ENCODE measurements around the gene PPP1R7.

The PPP1R7 gene

DNA sequence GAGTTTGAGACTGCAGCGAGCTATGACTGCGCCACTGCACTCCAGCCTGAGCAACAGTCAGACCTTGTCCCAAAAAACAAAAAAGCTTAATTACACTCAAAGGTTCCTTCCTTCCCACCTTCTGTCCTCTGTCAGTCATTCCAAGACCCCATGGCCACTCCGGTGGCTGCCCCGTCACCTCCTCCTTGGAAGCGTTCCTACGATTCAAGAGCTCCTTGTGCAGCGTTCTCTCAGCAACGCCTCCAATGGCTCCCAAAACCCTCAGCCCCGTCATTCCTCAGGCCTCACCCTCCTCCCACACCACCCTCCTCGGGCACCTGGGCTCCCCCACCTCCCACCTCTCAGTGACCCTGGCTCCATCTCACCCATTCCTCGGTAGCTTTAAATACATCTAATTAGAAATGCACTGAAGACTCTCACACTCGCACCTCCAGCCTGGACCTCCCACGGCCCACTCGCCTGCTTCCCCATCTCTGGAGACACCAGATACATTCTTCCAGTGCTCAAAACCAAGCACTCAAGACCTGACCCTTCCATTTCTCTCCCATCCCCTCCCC lies 9.0 kb upstream of the PPP1R7 start:
- no peak for DNase-seq

DNA sequence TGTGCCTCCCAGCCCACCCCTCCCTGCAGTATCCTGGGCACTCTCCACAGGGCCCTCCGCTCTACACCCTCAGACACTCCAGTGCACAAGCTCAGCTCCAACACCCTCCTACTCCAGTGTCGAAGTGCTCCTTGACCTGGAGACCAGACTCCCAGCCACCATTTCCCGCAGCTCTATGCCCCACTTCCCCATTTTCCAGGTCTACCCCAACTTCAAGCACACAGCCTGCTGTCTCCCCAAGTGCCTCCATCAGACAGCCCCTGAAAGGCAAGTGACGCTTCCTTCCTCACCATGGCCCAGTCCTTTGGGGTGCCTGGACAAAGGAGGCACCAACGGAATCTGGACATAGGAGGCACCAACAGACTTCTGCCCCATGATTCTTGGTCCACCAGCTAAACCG lies 8.2 kb upstream of the PPP1R7 start:
- no peak for DNase-seq

DNA sequence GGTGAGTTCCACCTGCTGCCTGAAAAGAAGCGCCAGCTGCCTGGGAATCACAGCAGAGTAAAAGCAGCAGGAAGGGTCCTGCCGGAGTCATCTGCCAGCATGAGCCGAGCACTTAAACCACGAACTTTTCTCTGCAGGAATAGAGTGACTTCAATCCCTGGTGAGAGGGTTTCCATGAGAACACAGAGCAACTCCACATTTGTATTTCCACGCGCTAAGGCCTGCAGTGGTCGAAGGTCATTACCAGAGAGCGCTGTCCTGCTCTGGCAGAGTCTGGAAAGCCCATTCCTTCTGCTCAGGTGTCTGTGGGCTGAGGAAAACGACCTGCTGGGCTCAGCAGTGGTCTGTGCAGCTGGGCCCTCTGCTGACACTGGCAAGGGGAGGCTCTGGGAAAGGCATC lies 7.7 kb upstream of the PPP1R7 start:
- no peak for DNase-seq

DNA sequence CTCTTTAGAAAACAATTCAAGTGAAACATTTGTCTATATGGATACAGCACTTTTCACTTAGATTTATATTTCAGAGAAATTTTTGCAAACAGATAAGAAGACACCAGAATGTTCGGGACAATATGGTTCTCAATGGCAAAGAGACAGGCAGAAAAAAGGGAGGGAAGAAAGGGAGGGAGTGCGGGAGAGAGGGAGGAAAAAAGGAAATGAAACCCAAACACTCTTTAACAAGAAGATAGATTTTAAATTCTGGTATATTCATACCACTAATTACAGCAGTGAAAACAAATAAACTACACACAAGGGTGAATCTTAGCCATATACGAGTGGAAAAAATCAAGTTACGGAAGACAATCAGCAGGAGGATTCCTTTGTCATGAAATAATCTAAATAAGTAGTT lies 4.0 kb upstream of the PPP1R7 start:
- DNase-seq = no peak

DNA sequence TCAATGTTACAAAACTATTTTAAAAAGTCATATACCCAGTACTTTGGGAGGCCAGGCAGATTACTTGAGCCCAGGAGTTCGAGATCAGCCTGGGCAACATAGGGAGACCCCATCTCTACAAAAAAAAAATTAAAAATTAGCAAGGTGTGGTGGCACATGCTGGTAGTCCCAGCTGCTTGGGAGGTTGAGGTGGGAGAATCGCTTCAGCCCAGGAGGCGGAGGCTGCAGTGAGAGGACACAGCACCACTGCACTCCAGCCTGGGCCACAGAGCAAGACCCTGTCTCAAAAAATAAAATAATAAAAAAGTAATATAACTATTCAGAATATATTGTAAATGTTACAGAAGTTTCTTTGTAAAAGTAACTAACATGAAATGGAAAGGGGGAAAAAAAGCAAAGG lies 2.9 kb upstream of the PPP1R7 start:
- no peak for DNase-seq

DNA sequence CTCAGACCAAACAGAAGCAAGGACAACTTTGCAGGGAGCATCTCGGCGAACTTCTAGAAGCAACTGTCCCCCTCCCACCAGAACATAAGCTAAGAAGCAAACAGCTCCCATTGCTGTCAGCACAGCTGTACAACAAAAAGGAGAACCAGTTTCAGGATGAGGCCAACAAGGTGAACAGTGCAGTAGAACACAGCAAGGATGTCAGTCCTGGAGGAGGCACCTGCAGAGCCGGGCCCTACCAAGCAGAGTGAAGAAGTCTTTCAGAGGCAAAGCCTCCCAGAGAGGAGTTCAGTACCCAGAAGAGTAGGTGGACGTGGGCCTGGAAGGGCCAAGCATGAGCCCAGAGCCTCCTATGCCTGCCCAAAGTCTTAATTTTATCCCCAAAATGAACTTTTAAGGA lies 2.0 kb upstream of the PPP1R7 start:
- no peak for DNase-seq

DNA sequence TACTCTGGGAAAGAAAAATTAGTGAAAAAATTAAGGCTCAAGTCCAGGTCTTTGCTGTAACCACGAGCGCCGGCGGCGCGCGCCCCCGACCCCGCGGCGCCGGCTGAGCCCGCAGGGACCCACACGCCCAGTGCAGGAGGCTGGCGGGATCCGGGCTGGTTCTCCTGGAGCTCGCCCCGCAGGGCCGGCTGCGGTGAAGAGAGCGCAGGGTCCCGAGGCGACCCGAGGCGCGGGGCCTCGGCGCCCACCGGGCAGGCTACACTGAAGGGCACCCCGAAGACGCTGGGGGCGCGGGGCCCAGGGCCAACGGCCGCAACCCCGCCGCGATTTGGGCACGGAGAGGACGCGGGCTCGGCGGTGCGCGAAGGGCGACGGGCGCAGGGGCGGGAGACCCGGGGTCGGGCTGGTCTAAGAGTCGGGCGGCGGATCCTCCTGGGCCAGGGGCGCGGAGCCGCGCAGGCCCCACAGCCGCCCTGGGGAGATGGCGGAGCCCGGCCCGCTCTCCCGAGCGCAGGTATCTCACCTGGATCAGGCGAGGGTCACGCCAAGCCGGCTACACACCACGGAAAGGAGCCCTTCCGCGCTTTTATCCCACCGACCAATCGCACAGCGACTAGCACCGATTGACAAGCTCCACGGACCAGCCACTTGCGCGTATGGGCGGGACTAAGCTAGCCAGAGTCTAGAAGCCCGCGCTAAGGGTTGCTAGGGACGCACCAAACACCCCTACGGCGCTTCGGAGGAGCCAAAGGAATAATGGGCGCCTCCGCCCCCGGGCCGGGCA lies 1.2 kb upstream of the PPP1R7 start, which contains the start of gene PASK:
Gene PASK (minus strand): TSS at position 582 of the 784 bp plus-strand sequence. CDS start 6,440 bp downstream, outside the sequence.
- peak; percentile 85 for DNase-seq

DNA sequence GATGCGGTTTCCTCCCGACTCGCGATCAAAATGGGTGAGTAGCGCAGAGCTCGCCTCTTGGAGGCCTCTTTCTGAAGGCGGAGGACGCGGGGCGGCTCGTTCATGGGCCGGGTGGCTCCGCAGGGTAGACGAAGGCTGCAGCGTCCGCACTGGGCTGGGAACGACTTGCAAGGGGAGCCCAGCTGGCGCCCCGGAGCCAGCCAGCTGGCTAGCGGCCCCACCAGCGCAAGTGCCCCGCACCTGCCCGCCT lies 667 bp upstream of the PPP1R7 start:
- no peak for DNase-seq

DNA sequence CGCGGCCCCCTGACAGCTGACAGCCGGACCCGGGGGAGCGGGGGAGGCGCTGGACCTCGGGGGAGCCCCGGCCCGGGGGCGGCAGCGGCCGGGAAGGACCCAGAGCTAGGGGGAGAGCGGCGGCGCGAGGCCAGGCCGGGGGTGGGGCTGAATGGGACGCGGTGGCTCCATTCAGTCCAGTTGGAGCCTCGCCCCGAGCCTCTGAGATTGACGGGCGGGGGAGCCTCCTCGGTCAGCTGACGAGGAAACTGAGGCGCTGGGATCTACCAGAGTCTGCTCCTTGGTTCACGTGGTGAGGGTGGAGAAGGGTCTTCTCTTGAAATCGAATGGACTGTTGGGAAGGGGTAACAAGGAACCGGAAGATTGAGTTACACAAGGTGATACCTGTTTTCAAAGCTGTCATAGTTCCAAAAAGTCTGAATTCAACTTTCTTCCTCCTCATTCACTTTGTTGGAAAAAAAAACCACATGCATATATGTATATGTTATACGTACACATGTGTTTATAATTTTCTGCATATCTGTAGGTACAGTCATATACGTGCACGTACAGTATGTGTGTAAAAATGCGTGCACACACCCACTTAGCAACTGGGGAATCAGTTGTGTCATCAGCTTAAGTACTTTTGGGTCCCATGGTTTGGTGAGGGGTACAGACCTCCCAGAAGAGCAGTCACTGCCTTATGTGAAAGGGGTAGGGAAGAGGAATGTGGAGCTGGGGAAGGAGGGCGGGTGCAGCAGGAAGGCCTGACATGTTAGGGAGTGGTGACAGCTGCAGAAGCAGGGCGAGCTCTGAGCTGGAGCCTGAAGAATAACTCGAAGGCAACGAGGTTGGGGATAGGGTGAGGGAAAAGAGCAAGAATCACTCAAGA lies 628 bp downstream of the PPP1R7 start:
- no peak for DNase-seq

DNA sequence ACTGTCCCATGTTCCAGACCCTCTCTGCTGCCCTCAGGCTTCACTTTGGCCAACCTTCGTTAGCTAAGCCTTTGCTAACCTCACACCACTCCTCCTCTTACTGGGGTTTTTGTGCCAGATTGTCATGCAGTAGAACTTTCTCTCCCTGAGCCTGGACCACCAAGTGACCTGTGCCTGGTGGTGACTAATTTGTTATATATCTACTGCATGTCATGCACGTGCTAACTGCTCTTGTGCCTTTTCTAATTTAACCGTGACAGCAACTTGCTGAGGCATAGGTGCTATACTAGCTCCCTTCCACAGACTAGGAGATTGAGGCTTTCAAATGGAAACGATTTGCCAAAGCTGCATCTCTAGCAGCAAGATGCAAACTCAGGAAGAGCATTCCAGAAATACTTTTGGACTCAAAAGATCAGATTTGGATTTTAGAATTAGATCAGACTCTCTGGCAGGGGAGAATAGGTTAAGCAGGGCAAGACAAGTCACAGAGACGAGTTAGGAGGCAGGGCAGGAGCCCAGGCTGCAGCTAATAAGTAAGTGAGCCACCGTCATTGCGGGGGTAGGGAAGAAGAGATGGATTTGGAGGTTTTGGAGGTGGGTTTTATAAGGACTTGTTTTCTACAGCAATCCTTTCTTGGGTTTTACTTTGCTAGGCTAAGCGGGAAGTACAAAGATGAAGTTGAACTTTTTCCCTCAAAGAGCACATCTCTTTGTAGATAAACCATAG lies 1.8 kb downstream of the PPP1R7 start:
- DNase-seq = no peak

DNA sequence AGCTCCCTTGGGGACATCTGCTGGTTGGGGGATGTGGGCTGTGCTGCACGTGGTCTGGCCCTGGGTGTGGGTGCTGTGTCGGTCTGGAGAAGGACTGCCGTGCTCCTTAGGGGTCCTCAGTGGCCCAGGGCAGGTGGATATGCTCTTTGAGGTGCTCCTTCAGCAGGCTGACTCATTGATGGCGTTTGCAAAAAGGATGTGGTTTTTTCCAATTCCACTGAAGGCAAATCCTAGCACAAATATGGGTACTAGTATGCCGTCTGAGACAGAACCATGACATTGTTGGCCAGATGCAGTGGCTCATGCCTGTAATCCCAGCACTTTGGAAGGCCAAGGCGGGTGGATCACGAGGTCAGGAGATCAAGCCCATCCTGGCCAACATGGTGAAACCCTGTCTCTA lies 3.3 kb downstream of the PPP1R7 start:
- DNase-seq = no peak

DNA sequence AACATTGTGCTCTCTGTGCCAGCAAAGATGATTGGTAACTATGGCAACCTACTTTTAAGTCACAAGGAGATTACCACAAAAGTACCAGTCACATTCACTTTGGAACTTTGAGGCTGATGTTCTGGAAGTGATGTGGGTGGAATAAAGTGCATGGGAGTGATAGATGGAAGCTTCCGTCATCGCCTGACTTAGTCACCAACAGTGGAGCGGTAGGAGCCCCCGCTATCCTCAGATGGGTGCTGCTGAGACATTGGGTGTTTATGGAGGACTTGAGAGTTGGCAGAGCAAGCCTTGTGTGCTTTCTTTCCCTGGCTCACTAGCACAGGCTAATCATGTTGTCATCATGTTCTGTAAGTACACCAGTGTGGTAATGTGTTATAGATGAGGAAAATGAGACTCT lies 4.6 kb downstream of the PPP1R7 start:
- DNase-seq = no peak

DNA sequence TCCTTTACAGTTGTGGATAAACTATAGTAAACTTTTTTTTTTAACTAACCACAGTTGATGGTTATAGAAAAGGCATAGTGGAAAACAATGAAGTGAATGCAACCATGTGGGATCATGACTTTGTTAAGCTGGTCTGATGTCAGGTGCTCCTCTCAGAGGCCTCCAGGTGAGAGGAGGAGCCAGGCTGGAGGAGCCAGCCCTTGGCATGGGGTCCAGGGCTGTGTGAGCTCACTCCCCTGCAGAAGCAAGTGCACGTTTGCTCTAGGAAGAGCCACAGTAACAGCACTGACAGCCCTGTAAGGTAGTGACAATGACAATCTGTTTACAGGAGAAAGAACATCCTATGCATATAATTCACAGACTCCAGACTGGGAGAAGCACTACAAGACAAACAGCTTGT lies 5.7 kb downstream of the PPP1R7 start:
- DNase-seq = no peak

DNA sequence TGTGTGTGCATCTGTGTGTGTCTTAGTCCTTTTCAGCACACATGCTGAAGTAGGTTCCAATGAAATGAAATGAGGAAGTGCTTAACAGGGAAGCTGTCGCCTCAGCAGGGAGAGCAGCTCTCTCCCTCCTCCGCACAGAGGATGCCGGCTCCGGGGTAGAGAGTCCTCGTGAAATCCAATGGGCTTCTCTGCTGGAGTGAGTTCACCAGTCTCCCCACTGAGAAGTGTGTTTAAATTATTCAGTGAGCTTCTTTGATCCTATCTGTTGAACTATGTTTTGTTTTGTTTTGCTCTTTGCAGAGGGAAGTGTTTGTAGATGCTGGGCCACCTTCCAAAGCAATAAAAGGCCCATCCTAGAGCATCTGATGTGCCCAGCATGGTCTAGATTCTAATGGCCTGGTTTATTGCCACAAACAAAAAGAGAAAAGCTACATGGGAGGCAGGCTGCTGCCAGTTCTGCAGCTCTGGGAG lies 6.7 kb downstream of the PPP1R7 start:
- peak; percentile 41 for DNase-seq

DNA sequence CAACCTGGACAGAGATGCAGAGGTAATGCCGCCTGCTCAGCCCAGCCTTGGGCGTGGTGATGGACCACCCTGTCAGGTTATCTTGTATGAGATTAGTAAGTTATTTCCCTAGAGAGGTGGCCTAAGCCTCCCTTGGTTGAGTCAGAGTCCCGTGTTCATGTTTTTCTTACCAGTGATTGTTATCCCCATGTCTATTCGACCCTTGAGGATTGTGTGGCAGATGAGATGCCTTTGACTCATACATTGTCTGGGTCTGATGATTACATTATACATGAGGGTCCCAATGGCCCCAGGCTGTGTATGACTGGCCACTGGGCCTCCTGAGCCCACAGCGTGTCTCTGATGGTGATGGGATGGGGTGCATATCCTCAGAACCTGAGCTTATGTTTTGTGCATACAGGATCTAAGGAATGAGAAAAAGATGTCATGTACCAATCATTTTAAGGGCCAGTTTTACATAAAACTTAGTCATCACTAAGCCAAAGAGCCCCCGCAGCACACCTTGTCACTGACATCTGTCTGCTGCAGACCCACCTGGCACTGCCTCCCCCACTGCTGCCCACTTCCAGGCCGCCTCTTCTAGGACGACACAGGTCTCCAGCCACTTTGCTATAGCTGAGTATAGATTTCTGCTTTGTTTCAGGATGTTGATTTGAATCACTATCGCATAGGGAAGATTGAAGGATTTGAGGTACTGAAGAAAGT lies 7.7 kb downstream of the PPP1R7 start:
- no peak for DNase-seq

DNA sequence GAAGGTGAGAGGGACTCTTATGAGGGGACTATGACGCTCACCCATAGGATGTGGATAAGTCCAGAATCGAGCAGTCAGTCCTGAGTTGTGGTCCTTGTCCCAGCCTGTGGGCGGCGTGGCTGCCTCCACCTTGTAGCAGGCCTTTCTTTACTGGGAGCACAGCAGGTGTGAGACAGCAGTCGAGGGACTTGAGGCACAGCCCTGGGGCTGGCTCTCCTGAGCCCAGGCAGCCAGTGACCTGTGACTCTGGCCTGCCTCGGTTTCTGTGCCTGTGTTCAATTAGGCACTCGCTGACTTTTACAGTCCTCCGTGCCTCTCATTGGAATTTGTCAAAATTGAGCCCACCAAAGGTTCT lies 8.3 kb downstream of the PPP1R7 start:
- no peak for DNase-seq

DNA sequence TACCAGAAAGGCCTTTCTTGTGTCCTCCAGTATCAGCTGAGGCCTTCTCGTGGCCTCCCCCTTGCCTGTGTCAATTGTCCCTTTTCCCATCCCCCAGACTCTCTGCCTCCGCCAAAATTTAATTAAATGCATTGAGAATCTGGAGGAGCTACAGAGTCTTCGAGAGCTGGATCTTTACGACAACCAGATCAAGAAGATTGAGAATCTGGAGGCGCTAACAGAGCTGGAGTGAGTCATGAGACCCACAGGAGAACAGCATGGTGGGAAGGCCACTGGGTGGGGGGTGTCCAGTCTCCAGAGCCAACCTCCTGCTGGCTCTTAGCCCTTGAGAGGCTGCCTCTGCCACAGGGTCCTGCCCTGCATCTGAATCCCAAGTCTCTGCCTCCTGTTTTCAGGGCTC lies 8.8 kb downstream of the PPP1R7 start:
- DNase-seq = no peak

DNA sequence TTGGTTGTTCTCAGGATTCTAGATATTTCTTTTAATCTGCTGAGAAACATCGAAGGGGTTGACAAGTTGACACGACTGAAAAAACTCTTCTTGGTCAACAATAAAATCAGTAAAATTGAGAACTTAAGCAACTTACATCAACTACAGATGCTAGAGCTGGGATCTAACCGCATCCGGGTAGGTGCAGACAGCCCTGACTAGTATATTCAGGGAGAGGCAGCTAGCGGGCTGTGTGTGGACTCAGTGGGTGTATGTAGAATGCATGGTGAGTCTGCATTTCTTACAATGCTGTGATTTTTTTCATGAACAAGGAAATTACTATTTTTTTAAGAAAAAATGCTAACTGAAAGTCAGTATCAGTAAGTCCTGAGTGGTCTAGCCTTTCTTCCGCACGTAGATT lies 10.1 kb downstream of the PPP1R7 start:
- DNase-seq = no peak

DNA sequence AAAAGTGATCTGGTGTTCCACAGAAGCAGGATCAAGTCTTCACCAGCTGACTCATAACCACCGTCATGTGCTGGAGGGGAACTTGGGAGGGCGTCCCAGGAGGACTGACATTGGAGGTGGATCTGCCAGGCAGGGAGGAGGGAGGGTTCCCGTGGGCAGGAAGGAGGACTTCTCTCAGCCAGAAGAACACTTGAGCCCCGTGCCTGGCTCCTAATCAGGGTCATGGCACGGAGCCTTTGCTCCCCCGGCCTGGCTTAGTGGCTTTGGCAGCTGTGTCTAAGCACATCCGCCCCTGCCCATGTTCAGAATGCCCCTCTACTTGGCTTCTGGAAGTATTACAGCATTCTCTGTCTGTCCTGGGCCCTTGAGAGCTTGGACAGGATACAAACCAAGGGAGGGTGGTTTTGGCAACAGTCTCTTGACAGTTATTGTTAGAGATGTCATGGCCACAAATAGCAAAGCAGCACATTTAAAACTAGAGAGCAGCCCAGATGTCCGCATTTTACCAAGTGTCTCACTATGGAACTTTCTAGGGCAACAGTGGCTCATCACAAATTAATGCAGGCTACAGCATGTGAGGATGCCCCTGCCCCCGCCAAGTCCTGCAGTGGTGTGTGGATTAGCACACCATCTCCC lies 11.5 kb downstream of the PPP1R7 start:
- no peak for DNase-seq

DNA sequence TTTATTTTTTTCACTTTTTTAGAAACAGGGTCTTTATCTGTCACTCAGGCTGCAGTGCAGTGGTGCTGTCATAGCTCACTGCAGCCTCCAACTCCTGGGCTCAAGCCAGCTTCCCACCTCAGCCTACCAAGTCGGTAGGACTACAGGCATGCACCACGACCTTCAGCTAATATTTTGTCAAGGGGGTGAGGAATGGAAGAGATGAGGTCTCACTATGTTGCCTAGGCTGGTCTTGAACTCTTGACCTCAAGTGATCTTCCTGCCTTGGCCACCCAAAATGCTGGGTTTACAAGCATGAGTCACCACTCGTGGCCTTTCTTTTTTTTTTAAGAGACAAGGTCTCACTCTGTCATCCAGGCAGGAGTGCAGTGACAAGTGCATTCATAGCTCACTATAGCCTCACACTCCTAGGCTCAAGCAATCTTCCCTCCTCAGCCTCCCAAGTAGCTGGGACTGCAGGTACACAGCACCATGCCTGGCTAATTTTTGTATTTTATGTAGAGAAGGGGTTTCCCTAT lies 13.4 kb downstream of the PPP1R7 start:
- no peak for DNase-seq

DNA sequence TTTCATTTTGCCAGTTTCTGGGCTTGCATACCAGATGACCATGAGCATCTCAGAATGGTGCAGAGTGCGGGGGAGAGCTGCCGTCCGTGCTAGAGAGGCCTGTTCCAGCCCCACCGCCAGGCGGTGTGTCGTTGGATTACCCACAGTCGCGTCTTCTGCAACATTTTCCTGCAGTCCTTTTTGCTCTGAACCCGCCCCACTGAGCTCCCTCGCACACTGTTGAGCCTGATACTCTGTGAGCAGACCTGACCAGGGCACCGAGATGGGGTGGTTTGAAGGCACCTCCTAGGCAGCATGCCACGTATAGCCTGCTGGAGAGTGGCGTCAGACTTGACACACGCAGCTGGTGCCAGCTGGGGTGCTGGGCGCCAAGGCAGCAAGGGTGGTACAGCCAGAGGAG lies 18.1 kb downstream of the PPP1R7 start:
- DNase-seq = no peak

DNA sequence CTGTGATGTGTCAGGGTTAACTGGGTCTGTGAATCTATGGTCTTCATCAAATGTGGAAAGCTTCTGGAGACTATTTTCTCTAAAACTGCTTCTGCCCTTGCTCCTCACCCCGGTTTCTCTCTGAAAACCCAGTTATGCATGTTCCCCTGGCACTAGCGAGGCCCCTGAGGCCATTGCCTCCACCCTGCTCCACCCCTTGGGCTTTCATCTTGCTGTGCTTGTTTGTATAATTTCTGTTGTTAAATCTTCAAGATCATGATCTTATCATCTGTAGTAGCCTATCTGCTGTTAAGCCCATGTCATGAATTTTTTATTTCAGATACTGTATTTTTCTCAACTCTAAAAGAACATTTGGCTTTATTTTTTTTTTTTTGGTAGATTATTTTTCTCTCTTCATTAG lies 23.3 kb downstream of the PPP1R7 start:
- DNase-seq = no peak

Data from GDM1 (cell line).